ENCODE measurements around the gene TMED10. TPM values are rescaled to one million over a fixed set of nuclear protein-coding genes. Genes with fewer than 3 reads are reported as not detected.

The TMED10 gene
- polyA plus RNA-seq, 2 of the 4 experiments (the other 2 are of a cell fraction), result 290 to 354 TPM

DNA sequence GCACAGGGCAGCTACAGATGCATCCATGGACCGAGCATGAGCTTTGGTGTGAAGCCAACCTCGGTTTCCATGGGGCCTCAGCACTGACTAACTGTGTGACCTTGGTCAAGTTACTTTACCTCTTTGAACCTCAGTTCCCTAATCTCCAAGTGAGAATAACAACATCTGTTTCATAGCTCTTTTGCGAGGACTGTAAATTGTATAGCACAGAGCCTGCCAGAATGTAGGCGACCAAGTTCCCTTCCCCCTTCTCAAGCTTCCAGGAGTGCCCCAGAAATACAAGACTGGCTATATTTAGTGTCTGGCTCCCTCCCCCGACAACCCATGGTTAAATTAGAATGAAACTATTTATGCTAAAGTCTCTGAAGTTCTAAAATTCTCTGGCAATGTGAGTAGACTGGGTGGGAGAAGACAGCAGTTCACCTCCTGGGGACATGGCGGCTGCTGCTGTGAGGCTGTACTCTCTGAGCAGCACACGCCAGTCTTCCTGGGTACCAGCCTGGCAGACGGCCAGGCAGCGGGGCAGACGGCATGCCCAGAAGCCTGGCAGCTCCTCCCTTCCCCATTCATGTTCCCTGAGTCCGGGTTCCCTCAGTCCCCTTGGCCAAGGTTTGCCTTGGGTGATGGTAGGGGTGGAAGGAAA, 22.0 kb upstream of the TMED10 start (continued):
- no peak for TF ChIP-seq TP53 (CRISPR knock-in tag; IDR thresholded peaks at IDR 0.05)
- TF ChIP-seq, protein P1, sequence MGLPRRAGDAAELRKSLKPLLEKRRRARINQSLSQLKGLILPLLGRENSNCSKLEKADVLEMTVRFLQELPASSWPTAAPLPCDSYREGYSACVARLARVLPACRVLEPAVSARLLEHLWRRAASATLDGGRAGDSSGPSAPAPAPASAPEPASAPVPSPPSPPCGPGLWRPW (IDR thresholded peaks at IDR 0.05), result no peak
- no peak for TF ChIP-seq FOSL2 (IDR thresholded peaks at IDR 0.05)
- TF ChIP-seq FOSL2 (CRISPR knock-in tag; IDR thresholded peaks at IDR 0.05), result no peak
- TF ChIP-seq, protein P2, sequence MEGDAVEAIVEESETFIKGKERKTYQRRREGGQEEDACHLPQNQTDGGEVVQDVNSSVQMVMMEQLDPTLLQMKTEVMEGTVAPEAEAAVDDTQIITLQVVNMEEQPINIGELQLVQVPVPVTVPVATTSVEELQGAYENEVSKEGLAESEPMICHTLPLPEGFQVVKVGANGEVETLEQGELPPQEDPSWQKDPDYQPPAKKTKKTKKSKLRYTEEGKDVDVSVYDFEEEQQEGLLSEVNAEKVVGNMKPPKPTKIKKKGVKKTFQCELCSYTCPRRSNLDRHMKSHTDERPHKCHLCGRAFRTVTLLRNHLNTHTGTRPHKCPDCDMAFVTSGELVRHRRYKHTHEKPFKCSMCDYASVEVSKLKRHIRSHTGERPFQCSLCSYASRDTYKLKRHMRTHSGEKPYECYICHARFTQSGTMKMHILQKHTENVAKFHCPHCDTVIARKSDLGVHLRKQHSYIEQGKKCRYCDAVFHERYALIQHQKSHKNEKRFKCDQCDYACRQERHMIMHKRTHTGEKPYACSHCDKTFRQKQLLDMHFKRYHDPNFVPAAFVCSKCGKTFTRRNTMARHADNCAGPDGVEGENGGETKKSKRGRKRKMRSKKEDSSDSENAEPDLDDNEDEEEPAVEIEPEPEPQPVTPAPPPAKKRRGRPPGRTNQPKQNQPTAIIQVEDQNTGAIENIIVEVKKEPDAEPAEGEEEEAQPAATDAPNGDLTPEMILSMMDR (IDR thresholded peaks at IDR 0.05), result no peak
- TF ChIP-seq JUN (IDR thresholded peaks at IDR 0.05), result no peak
- no peak for TF ChIP-seq HOXB5 (CRISPR knock-in tag; IDR thresholded peaks at IDR 0.05)

DNA sequence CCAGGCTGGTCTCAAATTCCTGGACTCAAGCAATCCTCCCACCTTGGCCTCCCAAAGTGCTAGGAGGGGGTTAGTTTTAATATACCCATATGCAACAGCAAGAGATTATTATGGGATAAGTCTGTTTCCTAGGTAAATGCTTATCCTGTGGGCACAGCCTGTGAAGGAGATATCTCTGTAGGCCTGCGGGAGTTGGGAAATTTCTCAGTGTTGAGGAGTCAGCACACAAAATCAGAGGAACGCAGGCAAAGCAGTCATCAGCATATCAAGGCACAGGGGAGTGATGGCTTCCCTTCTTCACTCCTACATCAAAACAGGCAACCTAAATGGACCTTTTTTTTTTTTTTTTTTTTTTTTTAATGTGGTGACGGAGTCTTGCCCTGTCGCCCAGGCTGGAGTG, 20.9 kb upstream of the TMED10 start:
- DNase-seq (ENCODE audit: low read depth in 1 of 2, low spot score in 1 of 2) (no peak), FAIRE-seq (no peak), ATAC-seq (no peak)
- ChIA-PET POLR2A (no interaction called here), CTCF (no interaction called here)
- no peaks in the 10 kb centered on the region for H3K9me3 ChIP-seq
- H3K4me1 ChIP-seq, result peaks cover 9% of the 10 kb centered on the region; the same call in 2 of the 3 replicates
- no peak overlapping the region for H3K27ac ChIP-seq
- no peak for TF ChIP-seq KDM5A (IDR thresholded peaks at IDR 0.05)
- TF ChIP-seq HOXB5 (CRISPR knock-in tag; IDR thresholded peaks at IDR 0.05), result no peak
- TF ChIP-seq TP53 (CRISPR knock-in tag; IDR thresholded peaks at IDR 0.05), result no peak
- TF ChIP-seq, protein P3, sequence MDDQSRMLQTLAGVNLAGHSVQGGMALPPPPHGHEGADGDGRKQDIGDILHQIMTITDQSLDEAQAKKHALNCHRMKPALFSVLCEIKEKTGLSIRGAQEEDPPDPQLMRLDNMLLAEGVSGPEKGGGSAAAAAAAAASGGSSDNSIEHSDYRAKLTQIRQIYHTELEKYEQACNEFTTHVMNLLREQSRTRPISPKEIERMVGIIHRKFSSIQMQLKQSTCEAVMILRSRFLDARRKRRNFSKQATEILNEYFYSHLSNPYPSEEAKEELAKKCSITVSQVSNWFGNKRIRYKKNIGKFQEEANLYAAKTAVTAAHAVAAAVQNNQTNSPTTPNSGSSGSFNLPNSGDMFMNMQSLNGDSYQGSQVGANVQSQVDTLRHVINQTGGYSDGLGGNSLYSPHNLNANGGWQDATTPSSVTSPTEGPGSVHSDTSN (IDR thresholded peaks at IDR 0.05), result no peak
- TF ChIP-seq, protein P4, sequence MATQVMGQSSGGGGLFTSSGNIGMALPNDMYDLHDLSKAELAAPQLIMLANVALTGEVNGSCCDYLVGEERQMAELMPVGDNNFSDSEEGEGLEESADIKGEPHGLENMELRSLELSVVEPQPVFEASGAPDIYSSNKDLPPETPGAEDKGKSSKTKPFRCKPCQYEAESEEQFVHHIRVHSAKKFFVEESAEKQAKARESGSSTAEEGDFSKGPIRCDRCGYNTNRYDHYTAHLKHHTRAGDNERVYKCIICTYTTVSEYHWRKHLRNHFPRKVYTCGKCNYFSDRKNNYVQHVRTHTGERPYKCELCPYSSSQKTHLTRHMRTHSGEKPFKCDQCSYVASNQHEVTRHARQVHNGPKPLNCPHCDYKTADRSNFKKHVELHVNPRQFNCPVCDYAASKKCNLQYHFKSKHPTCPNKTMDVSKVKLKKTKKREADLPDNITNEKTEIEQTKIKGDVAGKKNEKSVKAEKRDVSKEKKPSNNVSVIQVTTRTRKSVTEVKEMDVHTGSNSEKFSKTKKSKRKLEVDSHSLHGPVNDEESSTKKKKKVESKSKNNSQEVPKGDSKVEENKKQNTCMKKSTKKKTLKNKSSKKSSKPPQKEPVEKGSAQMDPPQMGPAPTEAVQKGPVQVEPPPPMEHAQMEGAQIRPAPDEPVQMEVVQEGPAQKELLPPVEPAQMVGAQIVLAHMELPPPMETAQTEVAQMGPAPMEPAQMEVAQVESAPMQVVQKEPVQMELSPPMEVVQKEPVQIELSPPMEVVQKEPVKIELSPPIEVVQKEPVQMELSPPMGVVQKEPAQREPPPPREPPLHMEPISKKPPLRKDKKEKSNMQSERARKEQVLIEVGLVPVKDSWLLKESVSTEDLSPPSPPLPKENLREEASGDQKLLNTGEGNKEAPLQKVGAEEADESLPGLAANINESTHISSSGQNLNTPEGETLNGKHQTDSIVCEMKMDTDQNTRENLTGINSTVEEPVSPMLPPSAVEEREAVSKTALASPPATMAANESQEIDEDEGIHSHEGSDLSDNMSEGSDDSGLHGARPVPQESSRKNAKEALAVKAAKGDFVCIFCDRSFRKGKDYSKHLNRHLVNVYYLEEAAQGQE (IDR thresholded peaks at IDR 0.05), result no peak
- no peak for TF ChIP-seq EHMT2 (IDR thresholded peaks at IDR 0.05; ENCODE audit: low read depth)
- TF ChIP-seq PHF8 (IDR thresholded peaks at IDR 0.05; ENCODE audit: borderline replicate concordance, low read depth), result no peak
- no peak for TF ChIP-seq SREBF2 (IDR thresholded peaks at IDR 0.05)
- no peak for TF ChIP-seq CBX8 (IDR thresholded peaks at IDR 0.05)
- TF ChIP-seq SMC3 (IDR thresholded peaks at IDR 0.05), result no peak
- TF ChIP-seq JUNB (IDR thresholded peaks at IDR 0.05), result no peak
- no peak for TF ChIP-seq RARB (CRISPR knock-in tag; IDR thresholded peaks at IDR 0.05)
- TF ChIP-seq, protein P5, sequence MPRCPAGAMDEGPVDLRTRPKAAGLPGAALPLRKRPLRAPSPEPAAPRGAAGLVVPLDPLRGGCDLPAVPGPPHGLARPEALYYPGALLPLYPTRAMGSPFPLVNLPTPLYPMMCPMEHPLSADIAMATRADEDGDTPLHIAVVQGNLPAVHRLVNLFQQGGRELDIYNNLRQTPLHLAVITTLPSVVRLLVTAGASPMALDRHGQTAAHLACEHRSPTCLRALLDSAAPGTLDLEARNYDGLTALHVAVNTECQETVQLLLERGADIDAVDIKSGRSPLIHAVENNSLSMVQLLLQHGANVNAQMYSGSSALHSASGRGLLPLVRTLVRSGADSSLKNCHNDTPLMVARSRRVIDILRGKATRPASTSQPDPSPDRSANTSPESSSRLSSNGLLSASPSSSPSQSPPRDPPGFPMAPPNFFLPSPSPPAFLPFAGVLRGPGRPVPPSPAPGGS (IDR thresholded peaks at IDR 0.05), result no peak
- no peak for TF ChIP-seq CHD2 (IDR thresholded peaks at IDR 0.05; ENCODE audit: low read length, partially characterized antibody)
- TF ChIP-seq CEBPB (IDR thresholded peaks at IDR 0.05), result no peak
- TF ChIP-seq NR3C1 (IDR thresholded peaks at IDR 0.05), result no peak
- TF ChIP-seq HOXA7 (CRISPR knock-in tag; IDR thresholded peaks at IDR 0.05), result no peak
- no peak for TF ChIP-seq POLR2A (IDR thresholded peaks at IDR 0.05; ENCODE audit: low read length)
- H3K4me2 ChIP-seq, result no peak overlapping the region
- 92% methylated on average over 4 of the region's 4 CpGs for WGBS (ENCODE audit: missing lambda C conversion rate)
- no peak overlapping the region for H3K4me3 ChIP-seq

Data from A549 (cell line).